Ovary (tissue), 9 donors: Measurements from ENCODE around the gene CDC20B. TPM values are rescaled to one million over a fixed set of nuclear protein-coding genes. Genes with fewer than 3 reads are reported as not detected.
"Not testable (repeated sequence)": the region's sequence is repeated elsewhere in the genome, so short reads cannot be mapped to it uniquely, and the experiment has no call there.

Source experiments
- DNase-seq, 5 donors: peaks; one replicate each; pipeline ENCODE4 v3.0.0-alpha.2; 2019 to 2020
- H3K27ac ChIP-seq, 2 donors: fragments of 200-600 bp; one replicate each; pipeline versions ENCODE4 v1.5.1 to v1.8.0; 2019 to 2022
- H3K27me3 ChIP-seq: fragments of 200-600 bp; one replicate; pipeline ENCODE4 v1.8.0; 2022
- H3K36me3 ChIP-seq: fragments of 200-600 bp; sonication (generic); one replicate; pipeline ENCODE4 v1.5.1; 2019
- H3K4me1 ChIP-seq: one replicate; pipeline ENCODE4 v1.8.1; 2013; ENCODE audit warnings: mild to moderate bottlenecking, moderate library complexity; ENCODE audit not compliant: insufficient read depth
- H3K4me3 ChIP-seq: fragments of 200-600 bp; sonication (generic); one replicate; pipeline ENCODE4 v1.5.1; 2017
- H3K9me3 ChIP-seq, 2 donors: fragments of 200-600 bp in 1 of 2; sonication (generic) in 1 of 2; one replicate each; pipeline versions ENCODE4 v1.5.1 to v1.8.1; 2013 to 2019; ENCODE audit warnings: mild to moderate bottlenecking in 1 of 2, moderate library complexity in 1 of 2
- EP300 ChIP-seq: sonication (generic); formaldehyde crosslinking; IDR thresholded peaks from one replicate; pipeline ENCODE4 v1.6.1; 2017; ENCODE audit warnings: antibody characterized with exemption
- POLR2A ChIP-seq: fragments of 450-650 bp; IDR thresholded peaks from one replicate; pipeline ENCODE4 v1.6.1; 2017; ENCODE audit warnings: antibody characterized with exemption, mild to moderate bottlenecking, moderate library complexity
- WGBS, 3 donors: extraction: QIAGEN DNeasy Blood & Tissue Kit in 1 of 3; methylation state at CpG; one replicate each; pipeline versions ENCODE4 v1.1.5 to v1.1.7; 2013 to 2017; 5-methylcytosine and 5-hydroxymethylcytosine counted together
- intact Hi-C, 4 donors: fragments of 100-400 bp; cut with DNase I; formaldehyde crosslinking; loops; one replicate each; pipeline versions ENCODE4 v1.11.0 to v1.15.1; 2022 to 2023
- polyA plus RNA-seq, 2 donors: library from polyadenylated mRNA; stranded (reverse); fragments of 200-250 nt in 1 of 2; fragments of 350-450 nt in 1 of 2; fragmentation: Illumina TruSeq in 1 of 2; extraction: RNeasy Lipid Tissue Mini Kit (QIAGEN cat#74804) in 1 of 2; gene quantifications; one replicate each; pipeline ENCODE4 v1.2.3, GENCODE V29; 2013 to 2014
- total RNA-seq, 7 donors: library from RNA; depleted of rRNA in 2 of 7; stranded (reverse); fragments of >200 nt in 2 of 7; fragmentation: NEBNext Ultra II Directional in 3 of 7; extraction: Animal tissue kit (Norgen Biotek cat#: 25700) in 3 of 7; gene quantifications; one replicate each; pipeline versions ENCODE4 v1.1.0 to v1.2.4, GENCODE V29; 2016 to 2023
- TF ChIP-seq, protein P1 (sequence below), 3 donors: fragments of 450-650 bp in 2 of 3; fragments of 200-600 bp in 1 of 3; IDR thresholded peaks; one replicate each; pipeline versions ENCODE4 v1.5.1 to v1.8.0; 2016 to 2022; ENCODE audit warnings: antibody characterized with exemption in 3 of 3, mild to moderate bottlenecking in 1 of 3
- donor health status: DM: no; HTN: no; CAD: no; lungs with moderate emphysema.
- donor health status: DM: no; HTN: no; CAD: no.
- donor health status: Bipolar disorder and iron deficiency.
- donor health status: DM: yes; HTN: yes; CAD: no.
- donor health status: DM: no; HTN: no; CAD: no.
- donor health status: DM: yes; HTN: yes; CAD: no.

CDC20B gene
- total and polyA plus RNA-seq, 9 donors: 0.12 to 10.7 (median 0.24) TPM; not detected in 4

DNA sequence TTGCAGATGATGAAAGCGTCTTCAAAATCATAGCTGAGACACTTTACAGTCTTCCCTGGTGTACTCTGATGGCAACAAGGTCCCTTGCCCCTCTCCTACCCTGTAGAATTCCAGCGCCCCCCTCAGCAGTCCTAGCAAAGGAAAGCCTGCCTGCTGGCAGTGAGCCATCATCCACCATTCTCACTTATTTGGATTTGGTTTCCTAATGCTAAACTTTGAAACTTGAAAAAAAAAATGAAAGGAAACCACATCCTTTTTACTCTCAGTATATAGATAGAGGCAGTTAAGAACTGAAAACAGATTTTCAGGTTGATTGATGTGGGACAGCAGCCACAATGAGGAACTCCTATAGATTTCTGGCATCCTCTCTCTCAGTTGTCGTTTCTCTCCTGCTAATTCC, 70.6 kb downstream of the CDC20B start, which contains the start of gene GZMA:
Gene GZMA, plus strand, starts transcription at position 299 of the 400 bp plus-strand sequence. Its CDS starts 37 bp downstream, at position 336.
- intact Hi-C loops: no loop called here

DNA sequence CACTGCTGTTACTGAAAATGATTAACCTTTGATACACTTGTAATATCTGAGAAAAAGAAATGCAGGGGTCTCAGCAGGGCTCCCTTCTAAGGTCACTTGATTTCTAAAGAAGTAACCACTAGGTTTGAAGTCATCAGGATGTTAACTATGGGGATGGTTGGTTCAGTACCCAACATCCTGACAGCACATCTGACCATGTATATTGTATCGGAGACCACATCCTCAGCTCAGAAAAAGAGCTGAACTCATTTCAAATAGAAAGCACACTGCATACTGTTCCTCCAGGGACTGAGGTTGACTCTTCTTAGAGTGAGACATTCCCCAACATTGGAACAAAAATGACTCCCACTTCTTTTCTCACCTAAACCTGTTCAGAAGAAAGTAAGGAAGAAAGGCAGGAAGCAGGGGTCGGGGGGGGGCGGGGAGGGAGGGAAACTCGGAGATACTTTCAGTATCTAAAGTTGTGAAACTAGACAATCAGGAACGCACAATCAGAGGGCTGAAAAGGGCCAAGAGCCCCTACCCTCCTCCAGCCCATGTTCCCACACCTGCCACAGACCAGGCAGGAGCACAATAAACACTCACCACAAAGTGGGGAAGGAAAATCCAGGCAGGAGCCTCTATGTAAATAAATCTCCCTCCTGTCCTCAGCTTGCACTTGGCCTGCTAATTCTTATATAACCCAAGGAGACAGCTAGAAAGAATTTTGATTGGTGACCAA, 71.3 kb downstream of the CDC20B start:
- Histone ChIP-seq H3K36me3 (no peaks in the 10 kb centered on the region), H3K4me1 (no peaks in the 10 kb centered on the region), H3K9me3 (no peaks in the 10 kb centered on the region), H3K27me3 (no peaks in the 10 kb centered on the region), H3K4me3 (no peak overlapping the region), H3K27ac (no peak overlapping the region)
- intact Hi-C loops: no loop called here
- no peak for TF ChIP-seq EP300
- TF ChIP-seq, protein P1, sequence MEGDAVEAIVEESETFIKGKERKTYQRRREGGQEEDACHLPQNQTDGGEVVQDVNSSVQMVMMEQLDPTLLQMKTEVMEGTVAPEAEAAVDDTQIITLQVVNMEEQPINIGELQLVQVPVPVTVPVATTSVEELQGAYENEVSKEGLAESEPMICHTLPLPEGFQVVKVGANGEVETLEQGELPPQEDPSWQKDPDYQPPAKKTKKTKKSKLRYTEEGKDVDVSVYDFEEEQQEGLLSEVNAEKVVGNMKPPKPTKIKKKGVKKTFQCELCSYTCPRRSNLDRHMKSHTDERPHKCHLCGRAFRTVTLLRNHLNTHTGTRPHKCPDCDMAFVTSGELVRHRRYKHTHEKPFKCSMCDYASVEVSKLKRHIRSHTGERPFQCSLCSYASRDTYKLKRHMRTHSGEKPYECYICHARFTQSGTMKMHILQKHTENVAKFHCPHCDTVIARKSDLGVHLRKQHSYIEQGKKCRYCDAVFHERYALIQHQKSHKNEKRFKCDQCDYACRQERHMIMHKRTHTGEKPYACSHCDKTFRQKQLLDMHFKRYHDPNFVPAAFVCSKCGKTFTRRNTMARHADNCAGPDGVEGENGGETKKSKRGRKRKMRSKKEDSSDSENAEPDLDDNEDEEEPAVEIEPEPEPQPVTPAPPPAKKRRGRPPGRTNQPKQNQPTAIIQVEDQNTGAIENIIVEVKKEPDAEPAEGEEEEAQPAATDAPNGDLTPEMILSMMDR (IDR thresholded peaks at IDR 0.05): no peak
- TF ChIP-seq POLR2A: no peak
- no peak for DNase-seq
- 74 to 85% (median 80%) methylated on average over 5 of the region's 5 CpGs for WGBS, 3 donors

More for the DNA sequence above, 70.6 kb downstream of the CDC20B start, which contains the start of gene GZMA:
- Histone ChIP-seq H3K27ac (no peak within 1 kb of the TSS), H3K27me3 (no peaks in the 10 kb centered on the region), H3K4me3 (no peak within 1 kb of the TSS), H3K36me3 (no peaks in the 10 kb centered on the region), H3K9me3 (no peaks in the 10 kb centered on the region), H3K4me1 (no peaks in the 10 kb centered on the region)
- WGBS, 3 donors: 68 to 74% (median 71%) methylated on average over 3 of the region's 3 CpGs
- no peak for TF ChIP-seq EP300
- TF ChIP-seq, protein P1 (IDR thresholded peaks at IDR 0.05): no peak
- TF ChIP-seq POLR2A: no peak
- DNase-seq: no peak

DNA sequence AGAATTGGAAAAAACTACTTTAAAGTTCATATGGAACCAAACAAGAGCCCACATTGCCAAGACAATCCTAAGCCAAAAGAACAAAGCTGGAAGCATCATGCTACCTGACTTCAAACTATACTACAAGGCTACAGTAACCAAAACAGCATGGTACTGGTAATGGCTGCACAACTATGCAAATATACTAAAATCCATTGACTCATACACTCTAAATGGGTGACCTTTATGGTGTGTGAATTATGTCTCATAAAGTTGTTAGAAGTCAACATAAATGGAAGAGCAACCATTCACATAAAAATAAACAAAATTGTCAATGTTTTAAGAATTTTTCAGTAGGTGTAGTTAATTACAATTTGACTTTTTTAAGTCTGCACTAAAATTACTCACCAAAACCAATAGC, 71.8 kb downstream of the CDC20B start:
- DNase-seq, H3K4me1 ChIP-seq, intact Hi-C loops, H3K36me3 ChIP-seq, H3K4me3 ChIP-seq, H3K9me3 ChIP-seq, H3K27ac ChIP-seq, H3K27me3 ChIP-seq: not testable (repeated sequence)

DNA sequence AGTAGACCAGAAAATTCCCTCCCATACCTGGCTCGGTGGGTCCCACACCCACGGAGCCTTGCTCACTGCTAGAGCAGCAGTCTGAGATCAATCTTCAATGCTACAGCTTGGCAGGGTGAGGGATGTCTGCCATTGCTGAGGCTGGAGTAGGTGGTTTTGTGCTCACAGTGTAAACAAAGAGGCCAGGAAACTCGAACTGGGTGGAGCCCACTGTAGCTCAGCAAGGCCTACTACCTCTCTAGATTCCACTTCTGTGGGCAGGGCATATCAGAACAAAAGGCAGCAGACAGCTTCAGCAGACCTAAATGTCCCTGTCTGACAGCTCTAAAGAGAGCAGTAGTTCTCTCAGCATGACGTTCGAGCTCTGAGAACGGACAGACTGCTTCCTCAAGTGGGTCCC, 76.1 kb downstream of the CDC20B start:
- Histone ChIP-seq H3K27me3 (no peaks in the 10 kb centered on the region), H3K4me3 (no peak overlapping the region)

DNA sequence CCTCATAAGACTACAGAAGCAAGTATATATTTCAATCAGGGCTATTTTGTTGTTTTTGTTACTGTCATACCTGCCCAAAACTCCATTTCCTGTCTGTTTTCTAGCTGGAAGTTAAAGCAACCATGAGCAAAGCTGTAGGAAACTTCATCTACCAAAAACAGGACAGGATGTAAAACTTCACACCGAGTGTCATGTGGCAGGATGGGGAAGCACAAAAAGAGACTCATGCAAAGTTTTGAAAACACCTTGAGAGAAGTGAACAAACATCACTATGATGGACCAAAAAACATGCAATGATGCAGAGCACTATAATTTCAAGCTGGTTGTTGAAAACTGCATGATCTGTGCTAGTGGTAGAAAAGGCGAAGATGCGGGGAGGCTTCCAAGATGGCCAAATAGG, 76.8 kb downstream of the CDC20B start:
- H3K4me3 ChIP-seq: no peak overlapping the region
- TF ChIP-seq, protein P1 (IDR thresholded peaks at IDR 0.05): no peak
- TF ChIP-seq POLR2A: no peak
- no peak for TF ChIP-seq EP300
- H3K27me3 ChIP-seq: no peaks in the 10 kb centered on the region
- intact Hi-C loops: no loop called here
- no peaks in the 10 kb centered on the region for H3K9me3 ChIP-seq
- DNase-seq: no peak
- H3K4me1 ChIP-seq: no peaks in the 10 kb centered on the region
- no peaks in the 10 kb centered on the region for H3K36me3 ChIP-seq
- WGBS, 3 donors: 67 to 92% (median 76%) methylated on average over 3 of the region's 3 CpGs
- no peak overlapping the region for H3K27ac ChIP-seq

More for the DNA sequence above, 76.1 kb downstream of the CDC20B start:
- H3K27ac ChIP-seq: no peak overlapping the region
- H3K36me3 ChIP-seq: no peaks in the 10 kb centered on the region
- WGBS, 3 donors: 72 to 76% (median 75%) methylated on average over 6 of the region's 6 CpGs
- H3K9me3 ChIP-seq: no peaks in the 10 kb centered on the region
- TF ChIP-seq POLR2A (no peak), EP300 (no peak)
- TF ChIP-seq, protein P1 (IDR thresholded peaks at IDR 0.05): no peak
- intact Hi-C loops: no loop called here
- DNase-seq: no peak
- no peaks in the 10 kb centered on the region for H3K4me1 ChIP-seq

DNA sequence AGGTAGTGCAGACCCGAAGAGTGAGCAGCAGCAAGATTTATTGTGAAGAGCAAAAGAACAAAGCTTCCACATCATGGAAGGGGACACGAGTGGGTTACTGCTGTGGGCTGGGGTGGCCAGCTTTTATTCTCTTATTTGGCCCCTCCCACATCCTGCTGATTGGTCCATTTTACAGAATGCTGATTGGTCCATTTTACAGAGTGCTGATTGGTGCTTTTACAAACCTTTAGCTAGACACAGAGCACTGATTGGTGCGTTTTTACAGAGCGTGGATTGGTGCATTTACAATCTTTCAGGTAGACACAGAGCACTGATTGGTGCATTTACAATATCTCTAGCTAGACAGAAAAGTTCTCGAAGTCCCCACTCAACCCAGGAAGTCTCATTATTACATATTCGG, 82.0 kb downstream of the CDC20B start:
- H3K9me3 ChIP-seq, H3K27me3 ChIP-seq, H3K4me1 ChIP-seq, H3K4me3 ChIP-seq, H3K27ac ChIP-seq, intact Hi-C loops, H3K36me3 ChIP-seq, DNase-seq: not testable (repeated sequence)
- 82 to 93% (median 83%) methylated on average over 6 of the region's 6 CpGs for WGBS, 3 donors

DNA sequence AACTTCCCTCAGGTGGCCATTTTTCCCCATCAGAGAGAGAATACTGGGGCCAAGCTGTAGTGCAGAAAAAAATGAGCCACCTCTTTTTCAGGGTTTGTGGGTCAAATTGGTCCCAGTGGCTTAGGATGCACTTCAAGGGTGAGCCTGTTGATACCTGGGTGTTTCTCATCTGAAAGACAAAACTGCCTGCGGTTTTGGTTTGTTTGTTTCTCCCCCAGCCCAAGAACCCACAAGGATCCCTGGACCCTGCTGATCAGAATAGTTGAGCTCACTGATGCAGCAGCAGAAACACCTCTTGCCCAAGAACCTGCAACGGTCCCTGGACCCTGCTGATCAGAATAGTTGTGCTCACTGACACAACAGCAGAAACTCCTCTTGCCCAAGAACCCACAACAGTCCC, 83.7 kb downstream of the CDC20B start:
- DNase-seq, H3K27ac ChIP-seq, H3K27me3 ChIP-seq, H3K4me3 ChIP-seq, H3K4me1 ChIP-seq, intact Hi-C loops, H3K9me3 ChIP-seq, H3K36me3 ChIP-seq: not testable (repeated sequence)
- 72 to 87% (median 76%) methylated on average over 2 of the region's 2 CpGs for WGBS, 3 donors
